Spleen (tissue), 11 donors: ENCODE measurements around the gene CDON. TPM values are rescaled to one million over a fixed set of nuclear protein-coding genes. Genes with fewer than 3 reads are reported as not detected.
"Not testable (repeated sequence)": the region's sequence is repeated elsewhere in the genome, so short reads cannot be mapped to it uniquely, and the experiment has no call there.

ENCODE experiments used
- DNase-seq: peaks from one replicate; pipeline ENCODE4 v3.0.0-alpha.2; 2020
- H3K27ac ChIP-seq, 8 donors: fragments of 200-600 bp; sonication (generic) in 7 of 8; 1 replicate in 4 of 8; 2 replicates in 4 of 8; pipeline versions ENCODE4 v1.5.0 to v1.8.0; 2016 to 2021; ENCODE audit warnings: inconsistent platforms in 4 of 8, mild to moderate bottlenecking in 4 of 8, moderate library complexity in 1 of 8
- H3K27me3 ChIP-seq, 7 donors: fragments of 200-600 bp; sonication (generic) in 6 of 7; replicated peaks in 1 of 7; 1 replicate in 4 of 7; 2 replicates in 3 of 7; pipeline versions ENCODE4 v1.5.0 to v1.8.0; 2016 to 2021; ENCODE audit warnings: inconsistent platforms in 3 of 7, mild to moderate bottlenecking in 1 of 7
- H3K36me3 ChIP-seq, 6 donors: fragments of 200-600 bp; sonication (generic) in 5 of 6; 1 replicate in 4 of 6; 2 replicates in 2 of 6; pipeline versions ENCODE4 v1.5.0 to v1.8.0; 2016 to 2021; ENCODE audit warnings: inconsistent platforms in 2 of 6
- H3K4me1 ChIP-seq, 6 donors: fragments of 200-600 bp; sonication (generic) in 5 of 6; 1 replicate in 3 of 6; 2 replicates in 3 of 6; pipeline versions ENCODE4 v1.5.0 to v1.8.0; 2016 to 2021; ENCODE audit warnings: inconsistent platforms in 3 of 6
- H3K4me3 ChIP-seq, 8 donors: fragments of 200-600 bp; sonication (generic) in 7 of 8; 1 replicate in 4 of 8; 2 replicates in 4 of 8; pipeline versions ENCODE4 v1.5.0 to v1.8.0; 2016 to 2021; ENCODE audit warnings: inconsistent platforms in 4 of 8, mild to moderate bottlenecking in 4 of 8, moderate library complexity in 2 of 8
- H3K9me3 ChIP-seq, 8 donors: fragments of 200-600 bp; sonication (generic) in 7 of 8; 1 replicate in 4 of 8; 2 replicates in 4 of 8; pipeline versions ENCODE4 v1.5.0 to v1.8.0; 2016 to 2021; ENCODE audit warnings: inconsistent platforms in 4 of 8
- POLR2A ChIP-seq, 3 donors: fragments of 450-650 bp; IDR thresholded peaks; one replicate each; pipeline ENCODE4 v1.5.1; 2017; ENCODE audit warnings: antibody characterized with exemption in 3 of 3, mild to moderate bottlenecking in 1 of 3
- POLR2AphosphoS5 ChIP-seq, 3 donors: sonication (generic); formaldehyde crosslinking; IDR thresholded peaks; one replicate each; pipeline ENCODE4 v1.5.1; 2017; ENCODE audit warnings: antibody characterized with exemption in 3 of 3
- WGBS, 5 donors: extraction: QIAGEN DNeasy Blood & Tissue Kit in 3 of 5; methylation state at CpG; one replicate each; pipeline versions ENCODE4 v1.1.5 to v1.1.7; 2013 to 2018; 5-methylcytosine and 5-hydroxymethylcytosine counted together
- intact Hi-C: fragments of 100-400 bp; cut with DNase I; formaldehyde crosslinking; loops from one replicate; pipeline ENCODE4 v1.15.0; 2023; ENCODE audit warnings: low total_unique reads
- polyA plus RNA-seq, 3 donors: library from polyadenylated mRNA; stranded (reverse); fragments of 200-250 nt; gene quantifications; one replicate each; pipeline ENCODE4 v1.2.1, GENCODE V29; 2013
- total RNA-seq, 7 donors: library from RNA; depleted of rRNA in 3 of 7; stranded (reverse); fragments of >200 nt in 3 of 7; fragmentation: NEBNext Ultra II Directional in 4 of 7; extraction: Animal tissue kit (Norgen Biotek cat#: 25700) in 4 of 7; gene quantifications; one replicate each; pipeline versions ENCODE4 v1.1.0 to v1.2.1, GENCODE V29; 2016 to 2021
- TF ChIP-seq, protein P1 (sequence below), 11 experiments: fragments of 200-600 bp in 7 of 11; fragments of 450-650 bp in 4 of 11; sonication (generic) in 4 of 11; IDR thresholded peaks in 8 of 11; conservative IDR thresholded peaks in 3 of 11; 1 replicate in 7 of 11; 2 replicates in 4 of 11; pipeline versions ENCODE4 v1.4.0 to v1.8.0; 2016 to 2021; ENCODE audit warnings: antibody characterized with exemption in 11 of 11, inconsistent platforms in 4 of 11, mild to moderate bottlenecking in 1 of 11
- donor health status: healthy with polysubstance abuse.
- donor health status: DM: no; HTN: no; CAD: no; lungs with moderate emphysema.
- donor health status: DM: no; HTN: no; CAD: no.
- donor health status: Bipolar disorder and iron deficiency.
- donor health status: healthy.
- donor health status: DM: no; HTN: no; CAD: no.
- donor health status: DM: yes; HTN: yes; CAD: no.

The CDON gene
- total and polyA plus RNA-seq, 10 donors = 0.30 to 5.3 (median 2.3) TPM

- 69 to 83% (median 80%) methylated on average over 5 of the region's 5 CpGs for WGBS, 5 donors
- Histone ChIP-seq H3K36me3 (no peaks in the 10 kb centered on the region), H3K27ac (no peak overlapping the region), H3K9me3 (peaks cover 0 to 4% (median 0%) of the 10 kb centered on the region in 8 donors), H3K27me3 (no peaks in the 10 kb centered on the region), H3K4me3 (no peak overlapping the region), H3K4me1 (no peaks in the 10 kb centered on the region)
- intact Hi-C loops = no loop called here
- no peak for TF ChIP-seq POLR2AphosphoS5 (IDR thresholded peaks at IDR 0.05)
- TF ChIP-seq, protein P1, sequence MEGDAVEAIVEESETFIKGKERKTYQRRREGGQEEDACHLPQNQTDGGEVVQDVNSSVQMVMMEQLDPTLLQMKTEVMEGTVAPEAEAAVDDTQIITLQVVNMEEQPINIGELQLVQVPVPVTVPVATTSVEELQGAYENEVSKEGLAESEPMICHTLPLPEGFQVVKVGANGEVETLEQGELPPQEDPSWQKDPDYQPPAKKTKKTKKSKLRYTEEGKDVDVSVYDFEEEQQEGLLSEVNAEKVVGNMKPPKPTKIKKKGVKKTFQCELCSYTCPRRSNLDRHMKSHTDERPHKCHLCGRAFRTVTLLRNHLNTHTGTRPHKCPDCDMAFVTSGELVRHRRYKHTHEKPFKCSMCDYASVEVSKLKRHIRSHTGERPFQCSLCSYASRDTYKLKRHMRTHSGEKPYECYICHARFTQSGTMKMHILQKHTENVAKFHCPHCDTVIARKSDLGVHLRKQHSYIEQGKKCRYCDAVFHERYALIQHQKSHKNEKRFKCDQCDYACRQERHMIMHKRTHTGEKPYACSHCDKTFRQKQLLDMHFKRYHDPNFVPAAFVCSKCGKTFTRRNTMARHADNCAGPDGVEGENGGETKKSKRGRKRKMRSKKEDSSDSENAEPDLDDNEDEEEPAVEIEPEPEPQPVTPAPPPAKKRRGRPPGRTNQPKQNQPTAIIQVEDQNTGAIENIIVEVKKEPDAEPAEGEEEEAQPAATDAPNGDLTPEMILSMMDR (IDR thresholded peaks at IDR 0.05 in 8 of 11, conservative IDR thresholded peaks at IDR 0.05 in 3 of 11) = no peak
- no peak for TF ChIP-seq POLR2A (IDR thresholded peaks at IDR 0.05)
- DNase-seq = no peak
Measured at GRCh38 chr11:125987066-125987641, 75.5 kb downstream of the CDON start.

- DNase-seq, H3K27ac ChIP-seq, H3K36me3 ChIP-seq, H3K9me3 ChIP-seq, intact Hi-C loops, H3K4me3 ChIP-seq, H3K27me3 ChIP-seq, H3K4me1 ChIP-seq: not testable (repeated sequence)
- WGBS, 5 donors = 95 to 99% (median 98%) methylated on average over 6 of the region's 6 CpGs
Measured at GRCh38 chr11:125985956-125986355, 76.7 kb downstream of the CDON start.

DNA sequence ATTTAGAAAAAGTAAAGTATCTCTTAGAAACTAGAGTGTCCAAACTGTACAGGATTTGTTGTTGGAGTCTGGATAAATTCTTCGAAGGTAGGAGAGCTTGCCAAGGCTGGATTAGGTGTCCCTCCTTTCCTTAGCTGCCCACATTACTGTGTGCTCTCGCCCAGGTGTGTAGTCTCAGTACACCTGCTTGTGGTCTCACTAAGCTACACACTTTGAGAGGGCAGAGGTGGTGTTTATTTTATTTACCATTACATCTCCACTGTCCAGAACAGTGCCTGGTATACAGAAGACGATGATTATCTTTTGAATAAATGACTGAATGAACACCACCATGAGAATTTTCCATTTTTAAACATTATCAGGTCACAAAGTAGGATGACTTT is 80.3 kb downstream of the CDON start:
- Histone ChIP-seq H3K36me3 (no peaks in the 10 kb centered on the region), H3K27me3 (no peaks in the 10 kb centered on the region), H3K4me3 (no peak overlapping the region), H3K9me3 (peaks cover 0 to 4% (median 0%) of the 10 kb centered on the region in 8 donors), H3K27ac (no peak overlapping the region), H3K4me1 (no peaks in the 10 kb centered on the region)
- intact Hi-C loops = no loop called here
- WGBS, 5 donors = 76 to 96% (median 92%) methylated on average over 3 of the region's 3 CpGs
- TF ChIP-seq, protein P1 (IDR thresholded peaks at IDR 0.05 in 8 of 11, conservative IDR thresholded peaks at IDR 0.05 in 3 of 11) = no peak
- TF ChIP-seq POLR2AphosphoS5 (IDR thresholded peaks at IDR 0.05) = no peak
- TF ChIP-seq POLR2A (IDR thresholded peaks at IDR 0.05) = no peak
- no peak for DNase-seq

DNA sequence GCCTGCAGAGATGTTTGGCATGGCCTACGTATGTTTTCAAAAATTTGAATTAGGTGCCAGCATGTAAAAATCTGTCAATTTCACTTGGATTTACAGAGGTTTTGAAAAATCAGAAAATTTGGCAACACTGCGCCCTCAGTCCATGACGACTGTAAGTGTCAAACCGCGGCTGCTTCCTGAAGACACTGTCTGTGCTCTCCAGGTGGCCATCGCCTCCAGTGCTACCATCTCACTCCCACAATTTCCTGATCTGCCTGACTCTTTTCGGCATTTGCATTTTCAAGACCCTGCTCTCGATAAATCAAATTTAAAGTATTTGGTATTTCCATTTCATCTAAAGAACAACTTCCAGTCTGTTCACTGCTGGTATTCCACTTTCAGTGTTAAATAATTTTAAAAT is 82.2 kb downstream of the CDON start:
- WGBS, 5 donors = 77 to 87% (median 82%) methylated on average over 8 of the region's 8 CpGs
- Histone ChIP-seq H3K4me1 (no peaks in the 10 kb centered on the region), H3K36me3 (no peaks in the 10 kb centered on the region), H3K4me3 (no peak overlapping the region), H3K27ac (no peak overlapping the region), H3K9me3 (no peaks in the 10 kb centered on the region), H3K27me3 (no peaks in the 10 kb centered on the region)
- intact Hi-C loops = no loop called here
- DNase-seq = no peak
- TF ChIP-seq, protein P1 (IDR thresholded peaks at IDR 0.05 in 8 of 11, conservative IDR thresholded peaks at IDR 0.05 in 3 of 11) = no peak
- no peak for TF ChIP-seq POLR2A (IDR thresholded peaks at IDR 0.05)
- TF ChIP-seq POLR2AphosphoS5 (IDR thresholded peaks at IDR 0.05) = no peak

DNA sequence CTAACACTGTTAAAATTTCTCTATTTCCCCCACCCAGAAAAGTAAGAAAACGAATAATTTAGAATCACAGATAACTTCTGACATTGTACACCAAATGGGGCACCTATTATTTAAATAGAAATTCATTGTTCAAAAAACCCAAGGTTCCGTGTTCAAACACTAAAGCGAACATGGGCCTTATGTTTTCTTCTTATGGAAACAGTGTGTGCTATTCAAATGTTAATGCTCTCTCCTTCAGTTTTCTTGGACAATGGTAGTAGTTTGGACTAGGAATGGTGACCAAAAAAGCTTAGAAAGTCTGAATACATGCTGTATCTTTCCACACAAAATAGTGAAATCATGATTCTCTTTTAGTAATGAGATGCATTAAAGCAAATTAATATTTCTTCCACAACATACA is 83.2 kb downstream of the CDON start:
- Histone ChIP-seq H3K9me3 (no peaks in the 10 kb centered on the region), H3K4me3 (no peak overlapping the region), H3K27me3 (no peaks in the 10 kb centered on the region), H3K4me1 (no peaks in the 10 kb centered on the region), H3K36me3 (no peaks in the 10 kb centered on the region), H3K27ac (no peak overlapping the region)
- WGBS, 5 donors = 82 to 94% (median 87%) methylated on average over 3 of the region's 3 CpGs
- no peak for DNase-seq
- no peak for TF ChIP-seq POLR2AphosphoS5 (IDR thresholded peaks at IDR 0.05)
- TF ChIP-seq, protein P1 (IDR thresholded peaks at IDR 0.05 in 8 of 11, conservative IDR thresholded peaks at IDR 0.05 in 3 of 11) = no peak
- no peak for TF ChIP-seq POLR2A (IDR thresholded peaks at IDR 0.05)
- intact Hi-C loops = no loop called here
